HL-60/S4 (cell line): ENCODE measurements around the gene ZNF701.
"Not testable (repeated sequence)": the region's sequence is repeated elsewhere in the genome, so short reads cannot be mapped to it uniquely, and the experiment has no call there.

ENCODE experiments used
- in situ Hi-C: fragments of 300-500 bp; cut with MboI; formaldehyde crosslinking; loops from 2 replicates; pipeline ENCODE4 v1.14.3; 2022; ENCODE audit warnings: low sequenced_read_pairs

The ZNF701 gene

GRCh38 chr19:52570000-52570861 lies at the start of gene ZNF701:
Gene ZNF701 (plus strand): TSS chr19:52570287. CDS start chr19:52574148, 3,861 bp downstream.
- in situ Hi-C loops = no loop called here

- in situ Hi-C loops = no loop called here
These were observed 47.5 kb upstream of the ZNF701 start for GRCh38 chr19:52522551-52522950.

DNA sequence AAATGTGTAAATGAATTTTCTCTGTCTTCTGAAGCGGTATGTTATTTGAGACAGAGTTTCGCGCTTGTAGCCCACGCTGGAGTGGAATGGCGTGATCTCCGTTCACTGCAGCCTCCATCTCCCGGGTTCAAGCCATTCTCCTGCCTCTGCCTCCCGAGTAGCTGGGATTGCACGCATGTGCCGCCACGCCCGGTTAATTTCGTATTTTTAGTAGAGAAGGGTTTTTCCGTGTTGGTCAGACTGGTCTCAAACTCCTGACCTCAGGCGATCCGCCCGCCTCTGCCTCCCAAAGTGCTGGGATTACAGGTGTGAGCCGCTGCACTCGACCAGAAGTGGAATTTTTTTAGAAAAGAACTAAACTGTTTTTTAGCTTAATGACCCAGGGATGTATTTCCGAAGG lies 46.0 kb upstream of the ZNF701 start:
- in situ Hi-C loops = no loop called here

DNA sequence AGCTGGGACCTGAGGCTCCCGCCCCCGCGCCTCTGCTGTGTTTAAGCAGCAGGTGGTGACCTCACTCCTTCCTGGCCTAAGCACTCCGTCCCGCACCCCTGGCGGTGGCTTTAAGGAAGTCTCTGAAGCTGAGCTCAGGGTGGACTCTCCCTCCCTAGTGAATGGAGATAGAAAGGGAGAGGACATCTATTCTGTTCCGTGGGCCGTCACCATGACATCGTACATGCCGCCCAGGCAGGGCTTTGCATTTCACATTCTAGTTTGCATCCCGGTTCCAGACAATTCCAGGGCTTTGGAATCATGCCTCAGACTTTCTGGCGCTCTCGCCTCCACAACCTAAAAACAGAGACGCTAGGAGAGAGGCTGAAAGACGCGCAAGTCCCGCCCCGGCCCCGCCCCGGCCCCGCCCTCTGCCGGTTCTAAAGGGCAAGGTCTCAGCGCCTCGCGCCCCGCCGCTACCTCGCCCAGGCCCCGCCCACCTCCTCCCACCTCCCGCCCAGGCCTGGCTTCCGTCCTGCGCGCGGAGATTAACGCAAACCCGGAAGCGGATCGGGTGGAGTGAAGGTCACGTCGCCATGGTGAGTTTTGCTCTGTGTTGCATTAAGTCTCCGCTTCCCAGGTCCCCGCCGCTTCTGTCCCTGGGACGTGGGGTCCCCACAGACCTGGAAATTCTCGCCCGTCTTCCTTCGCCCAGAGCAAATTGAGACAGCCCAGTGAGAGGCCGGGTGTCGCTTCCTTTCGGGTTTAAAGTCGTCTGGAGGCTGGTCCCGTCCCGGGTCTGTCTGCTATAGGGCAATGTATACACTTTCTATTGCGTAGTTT lies 42.7 kb upstream of the ZNF701 start, which contains the start of gene ZNF808:
Gene ZNF808 (plus strand): TSS at position 535 of the 822 bp plus-strand sequence. CDS start 15,617 bp downstream, outside the sequence.
- in situ Hi-C loops = no loop called here

DNA sequence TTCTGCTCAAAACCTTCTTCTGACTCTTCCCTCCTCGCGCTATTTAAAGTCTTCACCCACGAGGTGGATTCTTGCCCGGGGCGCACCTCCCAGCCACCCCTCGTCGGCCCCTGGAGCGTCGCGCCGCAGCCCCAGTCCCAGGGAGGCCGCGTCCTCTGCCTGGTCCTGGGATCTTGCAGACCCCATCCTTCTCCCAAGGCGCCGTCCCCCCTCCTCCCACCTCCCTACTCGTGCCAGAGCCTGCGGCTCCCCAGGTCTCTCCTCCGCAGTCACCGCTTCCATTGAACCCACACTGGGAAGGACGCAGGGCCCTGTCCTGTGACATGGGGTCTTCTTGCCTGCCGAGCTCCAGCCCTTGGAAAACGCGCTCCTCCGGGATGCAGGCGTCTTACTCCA lies 42.1 kb upstream of the ZNF701 start:
- in situ Hi-C loops = no loop called here

DNA sequence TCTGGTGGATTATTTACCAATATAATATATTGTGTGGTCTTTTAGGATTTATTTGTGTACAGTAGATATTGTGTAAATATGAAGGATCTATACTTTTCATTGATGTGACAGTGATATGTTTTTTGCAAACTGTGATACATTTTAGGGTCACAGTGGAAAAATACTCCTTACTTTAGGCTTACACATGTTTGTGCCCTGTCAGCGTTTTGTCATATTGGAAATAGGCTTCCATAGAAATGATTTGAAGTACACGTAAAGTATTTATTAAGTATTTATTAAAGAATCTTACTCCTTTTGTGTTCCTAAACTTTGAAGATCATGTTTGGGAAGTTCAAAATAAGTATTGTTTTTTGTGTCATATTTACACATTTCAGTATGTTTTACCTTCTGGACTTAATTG lies 37.6 kb upstream of the ZNF701 start:
- in situ Hi-C loops = no loop called here

- in situ Hi-C loops = no loop called here
These were observed 36.2 kb upstream of the ZNF701 start for GRCh38 chr19:52533901-52534300.

DNA sequence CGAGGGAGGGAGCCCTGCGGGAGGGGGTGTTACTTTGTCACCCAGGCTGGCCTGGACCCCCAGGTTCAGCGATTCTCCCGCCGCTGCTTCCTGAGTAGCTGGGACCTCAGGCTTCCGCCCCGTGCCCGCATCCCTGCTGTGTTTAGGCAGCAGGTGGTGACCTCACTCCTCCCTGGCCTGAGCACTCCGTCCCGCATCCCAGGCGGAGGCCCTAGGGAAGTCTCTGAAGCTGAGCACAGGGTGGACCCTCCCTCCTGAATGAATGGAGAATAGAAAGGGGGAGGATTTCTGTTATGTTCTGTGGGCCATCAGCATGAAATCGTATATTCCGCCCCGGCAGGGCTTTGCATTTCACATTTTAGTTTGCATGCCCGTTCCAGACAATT lies 34.7 kb upstream of the ZNF701 start:
- in situ Hi-C loops = not testable (repeated sequence)

DNA sequence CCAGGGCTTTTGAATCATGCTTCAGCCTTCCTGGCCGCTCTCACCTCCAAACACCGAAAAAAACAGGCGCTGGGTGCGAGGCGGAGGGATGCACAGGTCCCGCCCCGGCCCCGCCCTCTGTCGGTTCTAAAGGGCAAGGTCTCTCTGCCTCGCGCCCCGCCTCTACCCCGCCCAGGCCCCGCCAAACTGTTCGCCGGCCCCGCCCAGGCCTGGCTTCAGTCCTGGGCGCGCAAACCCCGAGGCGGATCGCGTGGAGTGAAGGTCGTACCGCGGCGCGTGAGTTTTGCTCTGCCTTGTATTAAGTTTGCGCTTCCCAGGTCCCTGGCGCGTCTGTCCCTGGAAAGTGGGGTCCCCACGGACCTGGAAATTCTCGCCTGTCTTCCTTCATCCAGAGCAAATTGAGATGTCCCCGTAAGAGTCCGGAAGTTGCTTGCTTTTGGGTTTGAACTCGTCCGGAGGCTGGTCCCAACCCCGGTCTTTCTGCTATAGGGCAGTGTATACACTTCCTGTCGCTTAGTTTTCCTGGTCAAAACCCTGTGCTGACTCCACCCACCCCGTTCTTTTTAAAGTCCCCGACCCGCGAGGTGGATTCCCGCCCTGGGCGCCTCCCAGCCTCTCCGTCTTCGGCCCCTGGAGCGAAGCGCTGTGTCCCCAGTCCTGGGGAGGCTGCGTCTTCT lies 34.2 kb upstream of the ZNF701 start:
- in situ Hi-C loops = no loop called here

GRCh38 chr19:52536448-52536800 lies 33.7 kb upstream of the ZNF701 start:
- in situ Hi-C loops = no loop called here

DNA sequence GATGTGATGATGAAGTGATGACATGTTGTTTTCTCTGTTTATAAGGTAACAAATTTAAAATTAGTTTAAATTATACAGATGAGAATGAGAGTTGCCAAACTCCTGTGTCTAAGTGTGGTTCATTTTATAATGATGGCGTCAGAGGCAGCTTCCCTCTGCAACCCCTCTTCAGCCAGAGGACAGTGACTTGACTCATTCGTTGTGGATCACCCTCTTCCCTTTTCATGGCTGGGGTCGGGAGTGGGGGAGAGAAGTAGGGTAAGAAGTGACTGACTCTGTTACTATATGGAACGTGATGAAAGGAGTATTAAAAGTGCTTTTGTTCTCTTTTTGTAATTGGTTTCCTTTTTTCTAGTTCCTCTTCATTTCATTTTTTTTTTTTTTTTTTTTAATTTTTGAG lies 31.3 kb upstream of the ZNF701 start:
- in situ Hi-C loops = not testable (repeated sequence)

GRCh38 chr19:52541176-52541575 lies 28.9 kb upstream of the ZNF701 start:
- in situ Hi-C loops = not testable (repeated sequence)

- in situ Hi-C loops = no loop called here
These were observed 28.5 kb upstream of the ZNF701 start for GRCh38 chr19:52541608-52542007.

DNA sequence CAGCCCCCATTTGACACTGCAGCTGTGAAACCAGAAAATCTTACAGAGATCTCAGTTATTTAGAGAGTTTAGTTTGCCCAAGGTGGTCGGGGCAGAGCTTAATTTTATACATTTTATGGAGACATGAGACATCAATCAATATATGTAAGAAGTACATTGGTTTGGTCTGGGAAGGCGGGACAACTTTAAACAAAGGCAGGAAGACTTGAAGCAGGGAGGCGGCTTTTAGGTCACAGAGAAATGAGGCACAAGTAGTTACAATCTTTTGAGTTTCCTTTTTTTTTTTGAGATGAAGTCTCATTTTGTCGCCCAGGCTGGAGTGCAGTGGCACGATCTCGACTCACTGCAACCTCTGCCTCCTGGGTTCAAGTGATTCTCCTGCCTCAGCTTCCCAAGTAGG lies 27.5 kb upstream of the ZNF701 start:
- in situ Hi-C loops = not testable (repeated sequence)

DNA sequence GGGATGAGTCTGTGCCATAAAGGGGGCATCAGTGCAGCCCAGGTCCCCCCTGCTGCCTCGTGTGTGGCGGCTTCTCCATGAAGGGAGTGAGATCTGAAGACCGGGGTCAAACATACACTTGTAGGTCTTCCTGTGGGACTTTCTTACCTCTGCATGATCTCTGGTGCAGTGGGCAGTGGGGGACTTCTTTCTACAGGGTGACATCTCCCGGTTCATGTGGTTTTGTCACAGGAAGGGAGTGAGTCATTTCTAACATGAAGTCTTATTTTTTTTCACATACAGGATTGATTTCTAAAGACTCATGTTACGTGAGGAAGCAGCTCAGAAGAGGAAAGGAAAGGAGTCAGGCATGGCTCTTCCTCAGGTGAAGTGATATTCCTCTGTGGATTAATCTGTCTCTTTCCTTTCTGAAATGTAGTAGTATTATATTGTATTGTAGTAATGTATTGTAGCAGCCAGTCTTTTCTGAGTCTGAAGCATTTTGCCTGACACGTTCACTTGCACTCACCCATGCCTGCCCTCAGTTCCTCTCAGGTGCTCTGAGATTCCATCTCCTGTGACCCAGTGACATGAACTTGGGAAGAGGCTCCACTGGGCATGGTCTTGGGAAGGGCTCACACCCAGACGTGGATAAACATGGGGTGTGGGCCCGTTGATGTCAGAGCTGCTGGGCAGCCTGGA lies 27.0 kb upstream of the ZNF701 start:
- in situ Hi-C loops = no loop called here

GRCh38 chr19:52554216-52554971 lies 15.7 kb upstream of the ZNF701 start:
- in situ Hi-C loops = no loop called here

GRCh38 chr19:52557231-52557995 lies 12.7 kb upstream of the ZNF701 start:
- in situ Hi-C loops = no loop called here

GRCh38 chr19:52558732-52559445 lies 11.2 kb upstream of the ZNF701 start:
- in situ Hi-C loops = not testable (repeated sequence)

GRCh38 chr19:52561611-52562010 lies 8.5 kb upstream of the ZNF701 start:
- in situ Hi-C loops = not testable (repeated sequence)
